Prostate gland (tissue), 2 donors: ENCODE data around the gene POU2F1. TPM values are rescaled to one million over a fixed set of nuclear protein-coding genes. Genes with fewer than 3 reads are reported as not detected.

Source experiments
- DNase-seq: peaks from one replicate; pipeline ENCODE4 v3.0.0-alpha.2; 2019; ENCODE audit warnings: low spot score
- H3K27ac ChIP-seq, 2 donors: fragments of 200-600 bp; sonication (generic); 2 replicates each; pipeline ENCODE4 v1.5.1; 2017 to 2019
- H3K27me3 ChIP-seq: fragments of 200-600 bp; sonication (generic); replicated peaks from 2 replicates; pipeline ENCODE4 v1.5.1; 2019; ENCODE audit not compliant: insufficient read depth
- H3K36me3 ChIP-seq, 2 donors: fragments of 200-600 bp; sonication (generic); 1 replicate in 1 of 2; 2 replicates in 1 of 2; pipeline versions ENCODE4 v1.5.1 to v1.8.1; 2017 to 2019
- H3K4me1 ChIP-seq: fragments of 200-600 bp; sonication (generic); replicated peaks from 2 replicates; pipeline ENCODE4 v1.5.1; 2019
- H3K4me3 ChIP-seq, 2 donors: fragments of 200-600 bp; sonication (generic); 2 replicates each; pipeline ENCODE4 v1.5.1; 2017 to 2019
- H3K9me3 ChIP-seq: fragments of 200-600 bp; sonication (generic); 2 replicates; pipeline ENCODE4 v1.5.1; 2017
- POLR2A ChIP-seq: fragments of 450-650 bp; IDR thresholded peaks from one replicate; pipeline ENCODE4 v1.6.1; 2016; ENCODE audit warnings: antibody characterized with exemption, mild to moderate bottlenecking
- POLR2AphosphoS5 ChIP-seq: sonication (generic); formaldehyde crosslinking; IDR thresholded peaks from one replicate; pipeline ENCODE4 v1.6.1; 2017; ENCODE audit warnings: antibody characterized with exemption
- WGBS: methylation state at CpG from one replicate; pipeline ENCODE4 v1.1.5; 2018; 5-methylcytosine and 5-hydroxymethylcytosine counted together
- intact Hi-C: fragments of 100-400 bp; cut with DNase I; formaldehyde crosslinking; loops from one replicate; pipeline ENCODE4 v1.14.2; 2022
- total RNA-seq, 2 donors: library from RNA; depleted of rRNA; stranded (reverse); fragments of >200 nt; gene quantifications; one replicate each; pipeline ENCODE4 v1.1.0, GENCODE V29; 2016
- TF ChIP-seq, protein P1 (sequence below), 4 experiments: fragments of 200-600 bp in 2 of 4; fragments of 450-650 bp in 2 of 4; sonication (generic) in 2 of 4; IDR thresholded peaks; 1 replicate in 3 of 4; 2 replicates in 1 of 4; pipeline ENCODE4 v1.5.1; 2016 to 2019; ENCODE audit warnings: antibody characterized with exemption in 4 of 4, mild to moderate bottlenecking in 2 of 4, moderate library complexity in 2 of 4

Gene POU2F1
- total RNA-seq, 2 donors from 2014 or later = 10.9 to 26.6 TPM

DNA sequence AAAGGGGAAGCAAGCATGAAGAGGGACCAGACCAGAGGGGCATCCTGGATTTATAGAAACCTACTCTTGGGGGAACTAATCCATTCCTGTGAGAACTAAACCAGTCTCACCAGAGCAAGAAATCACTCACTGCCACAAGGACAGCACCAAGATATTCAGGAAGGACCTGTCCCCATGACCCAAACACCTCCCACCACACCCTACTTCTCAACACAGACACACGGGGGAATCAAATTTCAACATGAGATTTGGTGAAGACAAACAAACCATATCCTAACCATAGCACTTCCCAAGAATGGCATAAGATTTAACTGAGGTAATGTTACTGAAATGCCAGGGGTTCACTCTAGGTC lies 12.1 kb upstream of the POU2F1 start:
- intact Hi-C loops = no loop called here
- Histone ChIP-seq H3K36me3 (no peaks in the 10 kb centered on the region), H3K27me3 (no peaks in the 10 kb centered on the region), H3K4me1 (peaks cover 4% of the 10 kb centered on the region), H3K27ac (no peak overlapping the region), H3K4me3 (no peak overlapping the region), H3K9me3 (no peaks in the 10 kb centered on the region)
- WGBS = 78% methylated on average over 1 of the region's 1 CpG
- TF ChIP-seq POLR2A = no peak
- DNase-seq = no peak

DNA sequence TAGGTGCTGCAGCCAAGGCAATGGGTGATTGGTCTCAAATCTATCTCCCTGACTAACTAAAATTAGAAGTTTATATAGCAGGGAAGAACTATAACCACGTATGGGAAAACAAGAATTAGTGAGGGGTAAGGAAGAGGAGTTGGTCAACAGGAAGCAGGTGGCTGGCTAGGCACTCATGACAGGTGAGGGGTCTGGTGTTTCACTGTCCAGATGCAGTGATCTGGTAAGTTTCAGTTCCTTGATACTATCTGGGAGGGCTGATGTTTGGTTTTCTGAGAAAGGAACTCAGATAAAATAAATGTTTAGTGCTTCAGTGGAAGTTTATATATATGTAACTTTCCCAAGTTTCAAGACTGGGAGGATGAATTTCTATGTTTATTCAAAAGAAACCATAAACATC lies 11.6 kb upstream of the POU2F1 start:
- 83% methylated on average over 1 of the region's 1 CpG for WGBS
- Histone ChIP-seq H3K27ac (no peak overlapping the region), H3K36me3 (no peaks in the 10 kb centered on the region), H3K9me3 (no peaks in the 10 kb centered on the region), H3K4me1 (peaks cover 4% of the 10 kb centered on the region), H3K4me3 (no peak overlapping the region), H3K27me3 (no peaks in the 10 kb centered on the region)
- no peak for DNase-seq
- TF ChIP-seq POLR2A = no peak
- TF ChIP-seq, protein P1, sequence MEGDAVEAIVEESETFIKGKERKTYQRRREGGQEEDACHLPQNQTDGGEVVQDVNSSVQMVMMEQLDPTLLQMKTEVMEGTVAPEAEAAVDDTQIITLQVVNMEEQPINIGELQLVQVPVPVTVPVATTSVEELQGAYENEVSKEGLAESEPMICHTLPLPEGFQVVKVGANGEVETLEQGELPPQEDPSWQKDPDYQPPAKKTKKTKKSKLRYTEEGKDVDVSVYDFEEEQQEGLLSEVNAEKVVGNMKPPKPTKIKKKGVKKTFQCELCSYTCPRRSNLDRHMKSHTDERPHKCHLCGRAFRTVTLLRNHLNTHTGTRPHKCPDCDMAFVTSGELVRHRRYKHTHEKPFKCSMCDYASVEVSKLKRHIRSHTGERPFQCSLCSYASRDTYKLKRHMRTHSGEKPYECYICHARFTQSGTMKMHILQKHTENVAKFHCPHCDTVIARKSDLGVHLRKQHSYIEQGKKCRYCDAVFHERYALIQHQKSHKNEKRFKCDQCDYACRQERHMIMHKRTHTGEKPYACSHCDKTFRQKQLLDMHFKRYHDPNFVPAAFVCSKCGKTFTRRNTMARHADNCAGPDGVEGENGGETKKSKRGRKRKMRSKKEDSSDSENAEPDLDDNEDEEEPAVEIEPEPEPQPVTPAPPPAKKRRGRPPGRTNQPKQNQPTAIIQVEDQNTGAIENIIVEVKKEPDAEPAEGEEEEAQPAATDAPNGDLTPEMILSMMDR (IDR thresholded peaks at IDR 0.05) = no peak
- no peak for TF ChIP-seq POLR2AphosphoS5
- intact Hi-C loops = no loop called here

DNA sequence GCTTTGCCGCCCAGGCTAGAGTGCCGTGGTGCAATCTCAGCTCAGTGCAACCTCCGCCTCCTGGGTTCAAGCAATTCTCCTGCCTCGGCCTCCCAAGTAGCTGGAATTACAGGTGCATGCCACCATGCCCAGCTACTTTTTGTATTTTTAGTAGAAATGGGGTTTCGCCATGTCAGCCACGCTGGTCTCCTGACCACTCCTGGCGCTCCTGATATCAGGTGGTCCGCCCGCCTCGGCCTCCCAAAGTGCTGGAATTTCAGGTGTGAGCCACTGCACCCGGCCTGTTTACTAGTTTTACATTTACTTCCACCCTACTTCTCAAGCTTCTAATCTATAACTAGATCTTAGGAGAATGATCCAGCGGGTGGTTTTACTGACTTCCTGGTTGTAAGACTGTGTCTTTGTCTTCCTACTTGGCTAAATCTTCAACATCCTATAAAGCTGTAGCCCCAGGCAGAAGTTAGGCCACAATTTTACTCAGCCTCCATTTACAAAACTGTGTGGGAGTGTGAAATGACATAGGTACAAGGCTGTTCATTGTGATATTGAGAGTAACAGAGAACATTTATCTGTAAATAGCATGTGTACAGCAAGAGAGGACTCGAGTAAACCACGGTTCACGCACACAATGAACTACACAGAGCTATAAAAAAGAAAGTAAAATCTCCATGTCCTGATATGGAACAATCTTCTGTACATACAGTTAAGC lies 9.6 kb upstream of the POU2F1 start:
- Histone ChIP-seq H3K27ac (peak overlapping the region; percentile 40 to 53), H3K36me3 (no peaks in the 10 kb centered on the region), H3K4me1 (peaks cover 4% of the 10 kb centered on the region), H3K27me3 (no peaks in the 10 kb centered on the region), H3K9me3 (no peaks in the 10 kb centered on the region), H3K4me3 (no peak overlapping the region)
- TF ChIP-seq POLR2AphosphoS5 = peak; percentile 62
- no peak for TF ChIP-seq POLR2A
- peak; percentile 58 for DNase-seq
- intact Hi-C loops = no loop called here
- WGBS = 67% methylated on average over 15 of the region's 15 CpGs

DNA sequence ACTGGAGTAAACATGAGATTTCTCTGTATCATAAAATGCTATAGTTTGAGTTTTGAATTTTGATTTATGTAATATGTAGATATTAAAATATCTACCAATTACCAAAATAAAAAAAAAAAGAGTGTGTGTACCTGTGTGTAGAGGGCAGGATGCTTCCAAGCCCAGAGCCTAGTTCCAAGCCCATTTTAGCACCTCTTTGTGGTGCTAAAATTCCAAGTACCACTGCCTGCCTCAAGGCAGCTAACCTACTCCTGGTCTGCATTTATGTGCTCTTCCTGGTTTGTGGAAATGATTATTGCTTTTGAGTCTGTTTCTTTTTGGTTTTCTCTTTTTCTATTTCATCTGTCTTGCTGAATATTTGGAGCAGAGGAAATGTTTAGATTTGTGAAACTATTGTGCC lies 8.7 kb upstream of the POU2F1 start:
- peaks cover 4% of the 10 kb centered on the region for H3K4me1 ChIP-seq
- TF ChIP-seq POLR2AphosphoS5 (no peak), POLR2A (no peak)
- TF ChIP-seq, protein P1 (IDR thresholded peaks at IDR 0.05) = no peak
- H3K27me3 ChIP-seq = no peaks in the 10 kb centered on the region
- intact Hi-C loops = no loop called here
- peak overlapping the region in 1 of 2 donors; percentile 53 for H3K27ac ChIP-seq
- no peak for DNase-seq
- no peaks in the 10 kb centered on the region for H3K36me3 ChIP-seq
- H3K9me3 ChIP-seq = no peaks in the 10 kb centered on the region
- H3K4me3 ChIP-seq = no peak overlapping the region

DNA sequence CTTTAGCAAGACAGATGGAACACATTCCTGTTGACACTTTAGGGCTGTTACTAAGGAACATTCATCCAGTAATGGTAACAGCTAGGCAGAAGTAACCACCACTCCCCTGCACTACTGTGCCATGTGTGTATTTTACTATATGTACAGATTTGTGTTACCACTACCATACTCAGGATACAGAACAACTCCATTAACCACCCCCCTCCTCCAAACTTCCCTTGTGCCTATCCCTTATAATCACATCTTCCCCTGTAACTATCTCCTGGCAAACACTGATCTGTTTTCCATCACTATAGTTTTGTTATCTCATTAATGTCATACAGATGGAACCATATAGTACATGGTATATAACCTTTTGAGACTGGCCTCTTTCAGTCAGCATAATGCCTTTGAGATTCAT lies 3.9 kb upstream of the POU2F1 start:
- no peaks in the 10 kb centered on the region for H3K27me3 ChIP-seq
- H3K36me3 ChIP-seq = no peaks in the 10 kb centered on the region
- H3K4me3 ChIP-seq = no peak overlapping the region
- H3K27ac ChIP-seq = no peak overlapping the region
- H3K9me3 ChIP-seq = no peaks in the 10 kb centered on the region
- TF ChIP-seq, protein P1 (IDR thresholded peaks at IDR 0.05) = no peak
- TF ChIP-seq POLR2AphosphoS5 = no peak
- intact Hi-C loops = no loop called here
- no peaks in the 10 kb centered on the region for H3K4me1 ChIP-seq
- no peak for DNase-seq

DNA sequence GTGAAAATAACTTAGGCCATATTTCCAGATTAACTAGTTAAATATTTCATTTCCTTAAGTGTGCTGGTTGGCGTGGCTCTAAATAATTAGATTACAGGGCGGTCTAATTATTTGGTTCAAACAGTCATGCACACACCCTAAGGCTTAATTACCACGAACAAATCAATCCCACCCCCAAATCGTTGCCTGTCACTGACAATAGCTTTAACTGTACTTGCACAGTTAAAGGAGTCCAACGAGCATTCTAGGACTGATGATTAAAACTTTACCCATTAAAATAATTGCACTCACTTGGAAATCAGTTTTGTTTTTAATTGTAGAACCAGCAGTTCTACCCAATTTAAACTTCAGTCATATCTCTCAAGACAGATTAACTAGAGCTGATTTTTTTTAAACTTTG lies 1.5 kb upstream of the POU2F1 start:
- H3K9me3 ChIP-seq = no peaks in the 10 kb centered on the region
- no peaks in the 10 kb centered on the region for H3K27me3 ChIP-seq
- no peak for DNase-seq
- H3K4me1 ChIP-seq = peaks cover 2% of the 10 kb centered on the region
- peak overlapping the region in 1 of 2 donors; percentile 91 for H3K4me3 ChIP-seq
- no peaks in the 10 kb centered on the region for H3K36me3 ChIP-seq
- WGBS = 53% methylated on average over 5 of the region's 5 CpGs
- TF ChIP-seq POLR2A (no peak), POLR2AphosphoS5 (no peak)
- TF ChIP-seq, protein P1 (IDR thresholded peaks at IDR 0.05) = no peak
- H3K27ac ChIP-seq = no peak overlapping the region
- intact Hi-C loops = no loop called here
